ENCODE data around the gene DOK3.

The DOK3 gene

DNA sequence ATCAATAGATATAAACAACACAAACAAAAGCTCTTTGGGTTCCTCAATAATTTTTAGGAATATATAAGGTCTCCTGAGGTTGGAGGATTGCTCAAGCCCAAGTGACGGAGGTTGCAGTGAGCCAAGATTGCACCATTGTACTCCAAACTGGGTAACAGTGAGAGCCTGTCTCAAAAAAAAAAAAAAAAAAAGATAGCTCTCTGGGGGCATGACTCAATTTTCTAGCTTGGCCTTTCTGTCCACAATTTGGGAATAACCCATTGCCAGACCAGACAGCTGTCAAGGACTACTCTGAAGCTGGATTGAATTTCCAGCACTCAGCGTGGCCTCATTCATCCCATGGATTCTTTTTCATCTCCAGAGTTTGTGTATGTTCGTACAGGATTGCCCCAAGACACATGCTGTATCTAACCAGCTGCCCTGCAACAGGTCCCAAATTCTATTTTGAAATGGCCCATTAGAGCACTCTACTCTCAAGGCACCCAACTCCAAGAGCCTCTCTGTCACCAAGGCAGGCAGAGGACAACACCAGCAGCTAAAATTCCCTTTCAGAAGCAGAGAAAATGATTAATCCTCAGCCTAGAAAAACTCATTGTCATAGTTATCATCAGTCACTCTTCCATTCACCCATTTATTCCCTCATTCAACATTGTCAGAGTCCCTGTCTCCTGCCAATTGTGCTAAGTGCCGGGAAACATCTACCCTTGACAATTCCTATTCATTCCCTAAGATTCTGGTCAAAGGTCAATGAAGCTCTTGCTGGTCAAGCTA is 36.0 kb upstream of the DOK3 start:
- TF ChIP-seq, protein P1, sequence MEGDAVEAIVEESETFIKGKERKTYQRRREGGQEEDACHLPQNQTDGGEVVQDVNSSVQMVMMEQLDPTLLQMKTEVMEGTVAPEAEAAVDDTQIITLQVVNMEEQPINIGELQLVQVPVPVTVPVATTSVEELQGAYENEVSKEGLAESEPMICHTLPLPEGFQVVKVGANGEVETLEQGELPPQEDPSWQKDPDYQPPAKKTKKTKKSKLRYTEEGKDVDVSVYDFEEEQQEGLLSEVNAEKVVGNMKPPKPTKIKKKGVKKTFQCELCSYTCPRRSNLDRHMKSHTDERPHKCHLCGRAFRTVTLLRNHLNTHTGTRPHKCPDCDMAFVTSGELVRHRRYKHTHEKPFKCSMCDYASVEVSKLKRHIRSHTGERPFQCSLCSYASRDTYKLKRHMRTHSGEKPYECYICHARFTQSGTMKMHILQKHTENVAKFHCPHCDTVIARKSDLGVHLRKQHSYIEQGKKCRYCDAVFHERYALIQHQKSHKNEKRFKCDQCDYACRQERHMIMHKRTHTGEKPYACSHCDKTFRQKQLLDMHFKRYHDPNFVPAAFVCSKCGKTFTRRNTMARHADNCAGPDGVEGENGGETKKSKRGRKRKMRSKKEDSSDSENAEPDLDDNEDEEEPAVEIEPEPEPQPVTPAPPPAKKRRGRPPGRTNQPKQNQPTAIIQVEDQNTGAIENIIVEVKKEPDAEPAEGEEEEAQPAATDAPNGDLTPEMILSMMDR (conservative IDR thresholded peaks at IDR 0.05; ENCODE audit: low read depth, low read length): no peak
- no peak overlapping the region for H3K4me3 ChIP-seq (ENCODE audit: low read length)

DNA sequence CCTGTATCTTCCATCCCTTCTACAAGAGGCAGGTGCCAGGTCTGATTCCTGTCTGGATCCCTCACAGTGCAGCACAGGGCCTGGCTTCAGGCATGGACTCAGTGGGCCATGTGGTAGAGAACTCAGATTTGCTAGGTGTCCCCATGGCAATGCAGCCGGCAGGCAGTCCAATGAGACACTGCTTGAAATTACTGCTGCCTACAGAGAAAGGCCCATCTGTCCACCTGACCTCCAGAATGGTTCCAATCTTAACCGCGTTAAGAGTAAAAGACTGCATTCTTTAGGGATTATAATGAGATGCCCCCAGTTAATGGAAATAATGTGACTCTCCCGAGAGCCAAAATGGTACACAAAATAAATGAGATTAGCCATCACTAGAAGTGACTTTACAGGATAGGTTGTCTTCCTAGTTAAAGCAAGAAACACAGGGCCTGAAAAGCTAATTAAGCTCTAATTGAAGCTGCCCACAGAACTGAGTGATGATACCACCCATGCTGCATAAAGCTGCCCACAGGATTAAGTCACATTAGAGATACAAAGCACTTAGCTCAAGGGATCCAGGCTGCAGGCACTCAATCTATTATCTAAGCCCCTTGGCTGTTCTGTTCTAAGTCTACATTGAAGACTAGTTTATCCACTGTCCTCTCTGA is 33.3 kb upstream of the DOK3 start:
- H3K4me3 ChIP-seq (ENCODE audit: low read length): no peak overlapping the region
- TF ChIP-seq, protein P1 (conservative IDR thresholded peaks at IDR 0.05; ENCODE audit: low read depth, low read length): no peak
- peak; percentile 67 for DNase-seq (ENCODE audit: low read depth)

More for the DNA sequence above, 36.0 kb upstream of the DOK3 start:
- no peak for DNase-seq (ENCODE audit: low read depth)

DNA sequence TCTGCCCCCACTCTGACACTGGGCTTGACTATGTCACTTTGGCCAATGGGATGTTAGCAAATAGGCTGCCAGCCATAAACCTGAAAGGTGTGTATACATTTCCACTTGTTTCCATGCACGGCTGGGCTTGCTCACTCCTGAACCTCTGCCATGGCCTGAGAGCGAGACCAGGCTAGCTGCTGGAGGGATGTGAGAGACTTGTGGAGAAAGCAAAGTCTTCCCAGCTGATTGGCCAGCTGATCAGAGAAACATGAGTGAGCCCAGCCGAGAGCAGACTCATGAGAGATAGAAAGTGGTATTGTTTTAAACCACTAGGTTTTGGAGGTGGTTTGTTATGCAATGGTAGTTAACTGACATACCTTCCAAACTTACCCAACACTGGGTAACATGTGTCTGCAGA is 30.8 kb upstream of the DOK3 start:
- no peak overlapping the region for H3K4me3 ChIP-seq (ENCODE audit: low read length)
- DNase-seq (ENCODE audit: low read depth): no peak
- TF ChIP-seq, protein P1 (conservative IDR thresholded peaks at IDR 0.05; ENCODE audit: low read depth, low read length): no peak

DNA sequence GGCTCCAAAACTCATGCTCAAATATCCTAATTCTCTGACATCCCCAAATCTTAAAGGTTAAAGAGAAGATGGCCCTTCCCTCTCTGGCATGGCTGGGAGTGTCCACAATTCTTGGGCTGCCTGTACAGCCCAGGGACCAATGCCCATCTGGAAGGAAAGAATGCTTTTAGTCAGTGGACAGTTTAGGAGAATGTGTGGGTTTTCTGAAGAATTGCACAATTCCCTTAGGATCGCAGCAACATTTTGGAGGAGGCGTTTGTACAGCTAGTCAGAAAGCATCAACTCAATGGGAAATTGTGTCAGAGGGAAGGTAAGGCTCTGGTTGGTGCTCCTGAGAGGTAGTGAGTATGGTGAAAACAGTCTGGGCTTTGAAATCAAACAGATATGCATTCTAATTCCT is 29.8 kb upstream of the DOK3 start:
- H3K4me3 ChIP-seq (ENCODE audit: low read length): no peak overlapping the region
- no peak for DNase-seq (ENCODE audit: low read depth)
- TF ChIP-seq, protein P1 (conservative IDR thresholded peaks at IDR 0.05; ENCODE audit: low read depth, low read length): no peak

DNA sequence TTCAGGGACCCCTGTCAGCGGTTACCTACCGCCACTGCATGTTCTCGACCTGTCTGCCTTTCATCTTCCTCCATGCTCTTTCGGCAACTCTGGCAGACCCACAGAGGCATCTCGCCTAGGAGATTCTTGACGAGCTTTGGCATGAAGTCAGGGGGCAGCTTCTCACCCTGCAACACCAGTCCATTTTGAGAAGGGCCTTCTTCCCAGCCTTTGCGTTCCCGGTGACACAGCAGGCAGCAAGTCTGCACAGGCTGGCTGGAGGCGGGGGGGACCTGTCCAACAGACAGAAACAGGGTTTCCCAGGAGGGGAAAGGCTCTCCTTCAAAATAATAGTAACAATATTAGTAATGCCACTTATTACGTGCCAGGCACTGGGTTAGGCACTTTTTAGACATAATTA is 29.2 kb upstream of the DOK3 start:
- DNase-seq (ENCODE audit: low read depth): no peak
- TF ChIP-seq, protein P1 (conservative IDR thresholded peaks at IDR 0.05; ENCODE audit: low read depth, low read length): no peak
- no peak overlapping the region for H3K4me3 ChIP-seq (ENCODE audit: low read length)

DNA sequence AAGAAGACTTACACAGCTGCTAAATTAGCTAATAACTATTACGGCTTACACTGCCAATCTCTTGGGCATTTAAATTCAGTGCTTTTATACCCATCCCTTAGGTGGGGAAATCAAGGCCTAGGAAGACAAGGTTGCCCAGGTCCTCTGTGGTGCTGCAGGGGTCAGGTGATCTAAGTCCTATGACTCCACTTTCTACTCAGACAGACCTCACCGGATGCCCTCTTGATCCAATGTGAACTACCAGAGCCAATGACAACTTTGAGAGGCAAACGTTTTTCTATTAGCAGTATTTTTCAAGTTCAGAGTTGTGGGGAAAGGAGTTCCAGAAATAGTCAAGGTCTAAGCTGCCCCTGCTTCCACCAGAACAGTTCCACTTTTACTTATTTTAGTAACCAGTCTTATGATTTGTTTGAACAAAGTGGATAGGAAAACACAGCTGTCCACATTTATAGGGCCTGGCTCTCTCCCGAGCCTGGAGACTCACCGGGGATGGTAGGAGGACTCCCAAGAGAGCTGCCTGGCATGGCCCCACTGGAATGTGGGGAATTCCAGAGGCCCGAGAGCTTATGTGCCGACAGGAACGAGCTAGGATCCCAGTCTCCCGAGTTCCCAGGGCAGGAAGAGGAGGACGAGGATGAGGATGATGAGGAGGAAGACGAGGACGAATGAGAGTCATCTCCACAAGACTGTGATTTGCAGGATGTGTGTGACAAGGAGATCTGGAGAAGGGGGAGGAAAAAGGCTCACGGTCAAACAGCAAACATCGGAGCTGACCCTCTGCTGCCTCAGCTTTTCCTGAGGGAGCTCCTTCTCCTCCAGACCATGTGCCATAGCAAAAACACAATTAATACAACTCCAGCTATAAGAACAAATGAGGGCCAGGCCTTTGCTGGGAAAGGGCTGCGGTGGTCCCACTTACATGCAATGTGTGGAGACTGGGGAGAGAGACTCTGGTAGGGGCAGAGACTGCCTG is 28.0 kb upstream of the DOK3 start:
- no peak for DNase-seq (ENCODE audit: low read depth)
- H3K4me3 ChIP-seq (ENCODE audit: low read length): no peak overlapping the region
- TF ChIP-seq, protein P1 (conservative IDR thresholded peaks at IDR 0.05; ENCODE audit: low read depth, low read length): no peak
